Urinary bladder (tissue), 4 donors: ENCODE results near the gene SAMD4B. TPM values are rescaled to one million over a fixed set of nuclear protein-coding genes. Genes with fewer than 3 reads are reported as not detected.
"Not testable (repeated sequence)": the region's sequence is repeated elsewhere in the genome, so short reads cannot be mapped to it uniquely, and the experiment has no call there.

Experiments used
- DNase-seq: peaks from one replicate; pipeline ENCODE4 v3.0.0-alpha.2; 2015; ENCODE audit errors: extremely low spot score
- H3K27ac ChIP-seq: one replicate; pipeline ENCODE4 v1.5.1; 2013; ENCODE audit warnings: low read depth, mild to moderate bottlenecking, moderate library complexity
- H3K36me3 ChIP-seq: one replicate; pipeline ENCODE4 v1.6.1; 2013; ENCODE audit warnings: mild to moderate bottlenecking, moderate library complexity; ENCODE audit not compliant: insufficient read depth
- H3K4me1 ChIP-seq: one replicate; pipeline ENCODE4 v1.6.1; 2013; ENCODE audit warnings: mild to moderate bottlenecking, moderate library complexity; ENCODE audit not compliant: insufficient read depth
- H3K4me3 ChIP-seq: one replicate; pipeline ENCODE4 v1.5.1; 2013; ENCODE audit warnings: low read depth, low read length
- WGBS: extraction: QIAGEN DNeasy Blood & Tissue Kit; methylation state at CpG from one replicate; pipeline ENCODE4 v1.1.7; 2013; 5-methylcytosine and 5-hydroxymethylcytosine counted together
- polyA plus RNA-seq: library from polyadenylated mRNA; stranded (reverse); fragments of 200-250 nt; gene quantifications from one replicate; pipeline ENCODE4 v1.2.3, GENCODE V29; 2013
- total RNA-seq: library from RNA; depleted of rRNA; stranded (reverse); fragments of >200 nt; gene quantifications from one replicate; pipeline ENCODE4 v1.2.3, GENCODE V29; 2014
- donor health status: healthy with polysubstance abuse.
- donor health status: healthy.

SAMD4B gene
- total and polyA plus RNA-seq, 2 donors, result 37.3 to 118 TPM

DNA sequence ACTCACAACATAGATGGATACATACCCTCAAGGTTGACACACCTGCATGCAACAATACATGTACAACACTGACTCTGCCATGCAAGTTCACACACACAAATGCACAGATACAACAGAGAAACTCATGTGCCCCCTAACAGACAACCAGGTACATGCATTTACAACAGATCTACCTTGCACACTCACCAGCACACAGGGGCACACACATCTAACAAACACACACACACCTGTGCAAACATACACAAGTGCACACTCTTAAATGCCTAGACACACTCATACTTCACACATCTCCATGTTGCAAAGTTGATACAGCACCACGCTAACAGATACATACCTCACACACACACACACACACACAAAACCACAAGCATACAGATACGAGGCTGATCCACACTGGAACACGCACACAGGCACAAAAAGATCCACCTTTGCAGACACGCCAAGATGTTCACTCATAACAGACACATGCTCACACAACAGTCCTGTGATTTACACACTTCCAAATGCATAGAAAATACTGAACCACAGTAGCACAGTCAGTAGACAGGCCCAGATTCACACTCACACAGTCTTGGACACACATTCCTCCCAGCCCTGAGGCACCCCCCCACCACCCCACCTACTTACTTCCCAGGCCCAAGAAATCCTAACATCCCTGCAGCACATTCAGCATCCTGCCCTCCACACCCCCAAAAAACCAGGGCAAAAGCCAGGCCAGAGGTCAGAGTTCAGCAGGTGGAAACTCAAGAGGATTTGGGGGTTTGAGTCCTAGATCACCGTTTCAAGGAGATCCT is 22.9 kb upstream of the SAMD4B start:
- 83% methylated on average over 5 of the region's 5 CpGs for WGBS
- DNase-seq, result no peak
- H3K4me1 ChIP-seq, result no peaks in the 10 kb centered on the region
- H3K27ac ChIP-seq, result no peak overlapping the region
- no peak overlapping the region for H3K4me3 ChIP-seq
- no peaks in the 10 kb centered on the region for H3K36me3 ChIP-seq

- WGBS, result 19% methylated on average over 16 of the region's 16 CpGs
- H3K27ac ChIP-seq, result no peak overlapping the region
- H3K4me1 ChIP-seq, result no peaks in the 10 kb centered on the region
- no peaks in the 10 kb centered on the region for H3K36me3 ChIP-seq
- DNase-seq, result no peak
- H3K4me3 ChIP-seq, result peak overlapping the region; percentile 79
Measured at GRCh38 chr19:39319892-39320248, 22.4 kb upstream of the SAMD4B start.

DNA sequence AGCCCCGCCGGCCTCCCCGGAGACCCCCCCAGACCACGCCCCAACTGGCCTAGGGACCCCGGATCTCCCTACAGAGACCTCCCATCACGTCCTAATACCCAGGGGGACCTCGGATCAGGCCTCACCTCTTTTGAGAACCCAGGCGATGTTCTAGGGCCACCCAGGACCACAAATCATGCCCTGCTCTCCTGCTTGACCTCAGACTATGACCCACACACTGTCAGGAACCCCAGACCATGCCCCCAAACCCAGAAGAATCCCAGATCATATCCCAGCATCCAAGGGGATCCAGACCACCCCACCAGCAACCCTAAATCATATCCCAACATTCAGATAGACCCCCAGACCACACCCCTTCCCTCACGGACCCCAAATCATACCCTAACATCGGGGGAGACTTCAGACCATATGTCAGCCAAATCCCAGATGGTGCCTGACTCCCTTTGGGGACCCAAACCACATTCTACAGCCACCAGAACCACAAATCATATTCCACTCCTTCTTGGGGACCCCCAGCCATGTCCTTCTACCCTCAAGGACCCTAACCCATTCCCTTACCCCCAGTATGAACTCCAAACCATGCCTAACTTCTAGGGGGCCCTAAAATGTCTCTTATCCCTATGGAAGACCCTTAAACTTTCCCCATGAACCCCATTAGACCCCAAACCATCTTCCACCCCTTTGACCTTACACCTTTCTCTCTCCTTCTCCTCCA is 20.9 kb upstream of the SAMD4B start:
- no peak overlapping the region for H3K27ac ChIP-seq

GRCh38 chr19:39321832-39322176 is 20.4 kb upstream of the SAMD4B start:
- no peak for DNase-seq
- Histone ChIP-seq H3K4me1 (no peaks in the 10 kb centered on the region), H3K36me3 (no peaks in the 10 kb centered on the region), H3K4me3 (no peak overlapping the region), H3K27ac (no peak overlapping the region)

More for the DNA sequence above, 20.9 kb upstream of the SAMD4B start:
- peak overlapping the region; percentile 79 for H3K4me3 ChIP-seq
- DNase-seq, result no peak
- H3K4me1 ChIP-seq, result no peaks in the 10 kb centered on the region
- H3K36me3 ChIP-seq, result no peaks in the 10 kb centered on the region
- WGBS, result 18% methylated on average over 10 of the region's 10 CpGs

- Histone ChIP-seq H3K4me1 (no peaks in the 10 kb centered on the region), H3K36me3 (no peaks in the 10 kb centered on the region), H3K27ac (no peak overlapping the region), H3K4me3 (no peak overlapping the region)
- 78% methylated on average over 5 of the region's 5 CpGs for WGBS
- no peak for DNase-seq
Measured at GRCh38 chr19:39324242-39324842, 17.9 kb upstream of the SAMD4B start.

GRCh38 chr19:39325778-39326665 is 16.2 kb upstream of the SAMD4B start:
- no peaks in the 10 kb centered on the region for H3K4me1 ChIP-seq
- 77% methylated on average over 16 of the region's 16 CpGs for WGBS
- H3K36me3 ChIP-seq, result no peaks in the 10 kb centered on the region
- H3K4me3 ChIP-seq, result no peak overlapping the region
- no peak for DNase-seq
- no peak overlapping the region for H3K27ac ChIP-seq

- Histone ChIP-seq H3K27ac (no peak overlapping the region), H3K36me3 (no peaks in the 10 kb centered on the region), H3K4me3 (no peak overlapping the region), H3K4me1 (no peaks in the 10 kb centered on the region)
- whole genome bisulfite sequencing, result 64% methylated on average over 16 of the region's 16 CpGs
- DNase-seq, result no peak
Measured at GRCh38 chr19:39327363-39328045, 14.7 kb upstream of the SAMD4B start.

GRCh38 chr19:39328046-39328705 is 14.0 kb upstream of the SAMD4B start:
- Histone ChIP-seq H3K27ac (no peak overlapping the region), H3K36me3 (no peaks in the 10 kb centered on the region), H3K4me3 (no peak overlapping the region), H3K4me1 (no peaks in the 10 kb centered on the region)
- 25% methylated on average over 17 of the region's 17 CpGs for WGBS
- peak; percentile 46 for DNase-seq

DNA sequence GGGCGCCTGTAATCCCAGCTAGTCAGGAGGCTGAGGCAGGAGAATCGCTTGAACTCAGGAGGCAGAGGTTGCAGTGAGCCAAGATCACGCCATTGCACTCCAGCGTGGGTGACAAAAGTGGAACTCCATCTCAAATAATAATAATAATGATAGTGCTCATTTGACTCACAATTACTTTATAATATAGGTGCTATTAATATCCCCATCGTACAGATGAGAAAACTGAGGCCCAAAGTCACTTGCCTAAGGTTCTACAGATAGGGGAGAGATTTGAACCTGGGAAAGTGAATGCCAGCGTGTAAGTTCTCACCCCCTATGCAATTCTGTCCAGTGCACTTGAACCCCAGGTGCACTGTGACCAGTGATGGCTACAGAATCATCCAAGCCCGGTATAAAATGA is 12.3 kb upstream of the SAMD4B start:
- no peaks in the 10 kb centered on the region for H3K36me3 ChIP-seq
- no peak overlapping the region for H3K4me3 ChIP-seq
- H3K4me1 ChIP-seq, result no peaks in the 10 kb centered on the region
- no peak overlapping the region for H3K27ac ChIP-seq
- WGBS, result 89% methylated on average over 7 of the region's 7 CpGs
- no peak for DNase-seq

DNA sequence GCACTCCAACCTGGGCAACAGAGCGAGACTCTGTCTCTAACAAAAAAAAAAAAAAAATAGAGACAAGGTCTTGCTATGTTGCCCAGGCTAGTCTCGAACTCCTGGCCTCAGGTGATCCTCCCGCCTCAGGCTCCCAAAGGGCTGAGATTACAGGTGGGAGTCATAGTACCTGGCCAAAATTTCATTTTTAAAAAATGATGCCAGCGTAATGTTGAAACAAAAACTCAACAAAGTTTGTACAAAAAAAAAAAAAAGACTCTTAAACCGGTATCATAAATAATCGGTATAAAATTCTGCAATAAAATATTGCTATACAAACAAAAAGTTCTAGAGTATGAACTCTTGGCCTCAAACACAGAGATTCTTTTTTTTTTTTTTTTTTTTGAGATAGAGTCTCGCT is 9.9 kb upstream of the SAMD4B start:
- DNase-seq, result no peak

GRCh38 chr19:39332738-39333137 is 9.5 kb upstream of the SAMD4B start:
- DNase-seq, result not testable (repeated sequence)

More for the DNA sequence above, 9.9 kb upstream of the SAMD4B start:
- no peaks in the 10 kb centered on the region for H3K4me1 ChIP-seq
- H3K27ac ChIP-seq, result no peak overlapping the region
- 64% methylated on average over 7 of the region's 7 CpGs for WGBS
- no peak overlapping the region for H3K4me3 ChIP-seq
- H3K36me3 ChIP-seq, result no peaks in the 10 kb centered on the region

DNA sequence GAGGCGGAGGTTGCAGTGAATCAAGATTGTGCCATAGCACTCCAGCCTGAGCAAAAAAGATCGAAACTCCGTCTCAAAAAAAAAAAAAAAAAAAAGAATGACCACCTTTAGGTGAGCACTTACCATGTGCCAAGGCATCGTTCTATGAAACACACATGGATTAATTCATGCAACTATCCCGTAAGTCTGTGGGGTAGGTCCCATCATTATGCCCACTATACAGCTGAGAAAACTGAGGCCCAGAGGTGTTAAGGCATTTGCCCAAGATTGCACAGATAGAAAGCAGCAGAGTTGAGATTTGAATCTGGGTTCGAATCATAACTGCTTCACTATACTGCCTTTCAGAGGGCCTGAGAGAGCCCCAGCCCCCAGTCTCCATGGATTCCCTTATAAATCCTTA is 8.7 kb upstream of the SAMD4B start:
- no peak overlapping the region for H3K4me3 ChIP-seq
- no peak overlapping the region for H3K27ac ChIP-seq
- no peaks in the 10 kb centered on the region for H3K4me1 ChIP-seq
- 95% methylated on average over 6 of the region's 6 CpGs for WGBS
- no peaks in the 10 kb centered on the region for H3K36me3 ChIP-seq
- DNase-seq, result no peak

More at GRCh38 chr19:39332738-39333137, 9.5 kb upstream of the SAMD4B start:
- not testable (repeated sequence) for H3K4me1 ChIP-seq, H3K4me3 ChIP-seq, H3K36me3 ChIP-seq, H3K27ac ChIP-seq
- 63% methylated on average over 6 of the region's 6 CpGs for WGBS
